GM18499 (cell line): ENCODE results near the gene ASTN2.
A peak's percentile ranks its signal among the peaks of the same experiment; 100 is the strongest.

ENCODE experiments used
- ATAC-seq: cut with Tn5 transposase; IDR thresholded peaks from one replicate; pipeline ENCODE4 v1.9.1; 2021; ENCODE audit warnings: moderate number of reproducible peaks; ENCODE audit not compliant: insufficient read depth, unreplicated experiment

Gene ASTN2

GRCh38 chr9:116991051-116991450, 423.8 kb downstream of the ASTN2 start:
- ATAC-seq, result no peak

- ATAC-seq, result no peak
Measured at GRCh38 chr9:116990592-116990991, 424.3 kb downstream of the ASTN2 start.

DNA sequence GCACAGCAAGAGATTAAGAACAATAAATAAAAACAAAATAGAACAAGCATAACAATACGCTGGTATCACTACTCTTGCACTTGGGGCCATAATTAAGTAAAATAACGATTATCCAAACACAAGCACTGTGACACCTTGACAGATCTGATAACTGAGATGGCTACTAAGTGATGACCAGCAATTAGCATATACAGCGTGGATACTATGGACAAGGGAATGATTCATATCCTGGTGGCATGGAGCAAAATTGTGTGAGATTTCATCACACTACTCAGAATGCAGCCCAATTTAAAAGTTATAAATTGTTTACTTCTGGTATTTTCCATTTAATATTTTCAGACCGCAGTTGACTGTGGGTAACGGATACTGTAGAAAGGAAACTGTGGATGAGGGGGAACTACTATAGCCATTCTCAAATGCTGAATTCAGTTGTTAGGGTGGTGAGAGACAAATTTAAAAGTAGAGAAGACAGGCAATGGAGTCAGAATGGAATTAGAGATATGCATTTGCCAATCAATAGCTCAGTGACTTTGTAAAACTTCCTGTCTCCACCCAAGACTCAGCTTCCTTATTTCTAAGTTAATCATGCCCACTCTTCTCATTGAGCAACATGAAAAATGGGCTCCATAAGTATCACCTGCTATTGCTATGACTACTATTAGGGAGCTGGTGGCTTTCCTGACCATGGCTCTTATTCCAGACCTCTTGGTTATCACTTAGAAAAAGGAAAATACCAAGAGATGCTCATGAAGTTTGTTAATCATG, 427.0 kb downstream of the ASTN2 start:
- ATAC-seq, result no peak

GRCh38 chr9:116986015-116986414, 428.8 kb downstream of the ASTN2 start:
- no peak for ATAC-seq

GRCh38 chr9:116985596-116985995, 429.3 kb downstream of the ASTN2 start:
- no peak for ATAC-seq

GRCh38 chr9:116984111-116984510, 430.7 kb downstream of the ASTN2 start:
- no peak for ATAC-seq

- ATAC-seq, result no peak
Measured at GRCh38 chr9:116980582-116981120, 434.2 kb downstream of the ASTN2 start.

- no peak for ATAC-seq
Measured at GRCh38 chr9:116979456-116979855, 435.4 kb downstream of the ASTN2 start.

GRCh38 chr9:116978155-116978554, 436.7 kb downstream of the ASTN2 start:
- ATAC-seq, result no peak

DNA sequence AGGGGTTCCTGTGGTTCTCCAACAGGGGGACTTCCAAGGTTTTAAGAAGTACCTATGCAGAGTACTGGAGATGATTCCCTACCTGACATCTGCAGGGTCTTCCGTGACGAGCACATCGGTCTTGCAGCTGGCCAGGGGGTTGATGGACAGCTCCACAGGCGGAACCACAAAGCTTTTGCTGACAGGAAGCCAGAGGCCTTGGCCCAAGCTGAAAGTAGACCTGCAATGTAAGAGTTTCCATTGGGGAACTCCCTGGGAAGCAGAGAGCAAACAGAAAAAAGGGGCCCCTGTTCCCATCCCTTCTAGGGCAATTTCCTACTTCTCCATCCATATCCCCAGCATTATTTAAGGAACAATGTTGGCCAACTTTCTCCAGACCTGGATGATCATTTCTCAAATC, 439.7 kb downstream of the ASTN2 start:
- no peak for ATAC-seq

GRCh38 chr9:116966199-116966598, 448.7 kb downstream of the ASTN2 start:
- ATAC-seq, result no peak

DNA sequence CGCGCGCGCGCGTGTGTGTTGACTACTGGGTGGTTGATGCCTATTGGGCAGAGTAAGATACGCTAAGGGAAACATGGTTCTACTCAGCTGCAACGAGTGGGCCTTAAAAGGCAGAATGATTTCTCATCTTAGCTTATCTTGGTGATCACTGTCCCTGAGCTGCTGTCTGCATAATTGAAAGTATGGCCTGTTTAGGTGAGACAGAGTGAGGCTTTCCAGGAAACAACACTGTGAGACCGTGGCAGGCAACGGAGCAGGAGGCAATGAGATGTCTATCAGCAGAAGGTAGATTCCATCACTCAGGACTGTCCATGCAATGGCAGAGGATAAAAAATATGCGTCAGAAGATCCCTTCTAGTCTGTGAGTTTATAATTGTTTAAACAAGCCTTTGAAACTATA, 450.6 kb downstream of the ASTN2 start:
- no peak for ATAC-seq

DNA sequence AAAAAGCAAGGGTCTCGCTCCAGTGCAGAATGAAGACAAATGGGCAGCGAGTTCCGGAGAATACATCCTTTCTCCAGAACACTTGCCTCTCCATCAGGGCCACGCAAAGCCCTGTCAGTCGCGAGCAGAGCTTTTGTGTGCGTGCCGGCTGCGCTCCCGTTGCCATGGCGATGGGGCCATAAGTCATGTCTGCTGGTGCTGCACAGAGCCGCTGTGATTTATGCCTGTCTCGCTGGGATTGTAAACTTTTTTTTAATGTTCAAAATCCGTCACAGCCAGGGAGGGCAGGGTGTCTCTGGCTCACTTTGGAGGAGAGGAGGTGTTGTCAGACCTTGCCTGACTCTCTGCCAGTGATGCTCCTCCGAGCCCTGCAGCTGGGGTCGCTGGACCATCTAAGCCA, 455.0 kb downstream of the ASTN2 start:
- ATAC-seq, result no peak

DNA sequence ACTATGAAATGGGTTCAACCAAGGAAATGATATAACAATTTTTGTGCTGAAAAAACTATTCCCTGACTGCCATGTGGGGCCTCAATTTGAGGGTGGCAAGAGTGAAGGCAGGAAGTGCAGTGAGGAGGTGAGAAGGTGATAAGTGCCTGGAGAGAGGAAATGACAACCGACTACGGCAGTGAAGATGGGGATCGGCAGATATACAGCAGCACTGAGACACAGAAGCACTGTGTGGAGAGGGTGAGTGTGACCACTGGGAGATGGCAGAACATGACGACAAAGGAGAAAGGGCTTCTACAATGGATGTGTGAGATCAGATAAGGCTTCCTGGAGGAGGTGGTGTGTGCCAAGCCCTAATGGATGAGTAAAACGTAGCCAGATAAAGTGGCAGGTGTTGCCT, 456.0 kb downstream of the ASTN2 start:
- no peak for ATAC-seq

DNA sequence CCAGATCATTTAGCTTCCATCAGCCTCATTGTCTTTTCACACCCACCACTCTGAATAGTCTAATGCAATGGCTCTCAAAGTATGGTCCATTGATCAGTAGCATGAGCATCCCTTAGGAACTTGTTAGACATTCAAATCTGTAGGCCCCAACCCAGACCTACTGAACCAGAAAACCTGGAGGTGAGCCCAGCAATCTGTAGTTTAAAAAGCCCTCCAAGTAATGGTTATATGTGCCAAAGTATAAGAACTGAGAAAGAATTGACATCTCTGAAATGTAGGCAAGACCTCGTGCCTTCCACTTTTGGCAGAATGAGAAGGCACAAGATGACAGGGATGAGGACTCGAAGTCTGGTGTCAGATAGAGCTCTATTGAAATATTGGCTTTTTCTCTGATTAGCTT, 460.1 kb downstream of the ASTN2 start:
- ATAC-seq, result no peak

- ATAC-seq, result no peak
Measured at GRCh38 chr9:116953271-116953670, 461.6 kb downstream of the ASTN2 start.

DNA sequence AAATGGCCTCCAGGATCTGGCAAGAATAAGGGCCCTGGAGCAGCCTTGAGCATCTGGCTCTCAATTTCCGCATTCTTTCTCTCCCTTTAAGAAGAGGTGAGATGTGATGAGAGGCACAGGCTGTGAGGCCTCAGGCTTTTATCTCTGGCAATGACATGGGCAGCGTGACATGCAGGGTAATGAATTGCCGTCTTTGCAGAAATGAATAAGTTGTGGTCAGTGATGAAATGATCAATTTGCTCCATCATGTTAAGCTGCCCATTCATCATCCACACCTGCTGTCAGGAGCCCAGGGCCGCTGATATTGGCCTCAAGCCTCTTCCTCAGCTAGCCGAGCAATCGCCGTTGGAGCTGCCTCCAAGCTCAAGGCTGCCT, 462.4 kb downstream of the ASTN2 start:
- ATAC-seq, result no peak

DNA sequence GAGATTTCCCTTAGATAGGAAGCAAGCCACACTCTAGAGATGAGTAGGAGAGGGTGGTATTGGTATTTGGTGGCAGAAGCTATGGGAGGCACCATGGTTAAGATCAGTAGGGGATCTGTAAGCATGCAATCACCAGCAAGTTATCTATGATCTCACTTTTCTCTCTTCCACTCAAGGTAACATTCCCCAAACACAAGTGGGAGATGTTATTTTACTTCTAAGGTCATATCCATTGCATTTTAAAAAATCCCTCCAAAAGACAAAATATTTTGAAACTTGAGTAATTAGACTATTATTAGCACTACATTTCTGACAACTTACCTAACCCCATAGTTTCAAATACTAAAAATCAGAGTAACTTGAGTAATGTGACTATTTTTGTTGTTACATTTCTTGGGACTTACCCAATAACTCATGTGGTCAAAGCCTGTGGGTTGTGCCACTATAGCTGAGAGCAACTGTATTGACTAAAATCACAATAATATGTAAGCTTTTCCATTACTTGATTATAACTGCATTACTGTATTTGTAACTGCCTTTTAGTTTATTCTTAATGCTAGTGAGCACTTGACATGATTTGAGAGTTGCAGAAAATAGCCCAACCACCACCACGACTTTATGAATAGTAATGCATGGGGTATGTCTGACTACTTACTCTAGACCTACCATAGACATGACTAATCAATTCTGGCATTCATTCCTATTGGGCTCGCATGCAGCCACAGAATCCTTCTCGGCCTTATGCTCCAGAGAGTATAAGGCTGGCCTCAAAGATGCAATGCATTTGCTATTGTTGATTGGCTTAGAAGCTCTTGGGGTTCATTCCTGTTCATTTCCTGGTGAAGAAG, 463.0 kb downstream of the ASTN2 start:
- ATAC-seq, result peak; percentile 64

GRCh38 chr9:116945817-116946216, 469.0 kb downstream of the ASTN2 start:
- ATAC-seq, result no peak

DNA sequence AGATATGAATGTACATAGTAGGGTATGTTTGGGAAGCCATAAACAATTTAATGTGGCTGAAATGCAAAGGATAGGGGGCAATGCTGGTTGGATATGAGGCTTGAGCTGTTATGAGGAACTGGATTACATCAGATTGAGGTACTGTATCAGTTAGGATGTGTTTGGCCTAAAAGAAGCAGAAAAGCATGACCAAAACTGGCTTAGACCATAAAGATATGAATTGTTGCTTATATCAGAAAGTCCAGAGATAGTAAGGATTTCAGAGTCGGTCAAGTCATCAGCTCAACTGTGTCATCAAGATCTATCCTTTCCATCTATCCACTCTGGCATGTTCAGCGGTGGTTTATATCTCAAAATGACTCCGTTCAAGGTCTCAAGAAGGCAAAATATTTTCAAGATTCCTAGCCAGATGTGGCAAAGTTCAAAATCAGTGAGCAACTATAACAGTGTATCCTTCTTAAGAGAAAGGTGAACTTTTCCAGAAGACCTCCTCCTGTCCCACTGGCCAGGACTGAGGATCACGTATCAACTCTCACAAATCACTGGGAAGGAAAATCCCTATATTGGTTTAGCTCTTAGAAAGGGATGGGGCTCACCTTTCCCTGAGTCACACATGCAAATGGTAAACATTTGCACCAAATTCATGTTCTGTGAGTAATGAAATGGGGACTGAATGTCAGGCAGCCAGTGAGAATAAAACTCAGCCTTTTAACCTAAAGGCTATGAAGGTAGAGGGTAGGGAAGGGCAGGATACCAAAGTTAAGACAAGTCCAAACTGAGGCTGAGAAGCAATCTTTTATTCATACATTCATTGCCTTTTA, 469.9 kb downstream of the ASTN2 start:
- ATAC-seq, result no peak

DNA sequence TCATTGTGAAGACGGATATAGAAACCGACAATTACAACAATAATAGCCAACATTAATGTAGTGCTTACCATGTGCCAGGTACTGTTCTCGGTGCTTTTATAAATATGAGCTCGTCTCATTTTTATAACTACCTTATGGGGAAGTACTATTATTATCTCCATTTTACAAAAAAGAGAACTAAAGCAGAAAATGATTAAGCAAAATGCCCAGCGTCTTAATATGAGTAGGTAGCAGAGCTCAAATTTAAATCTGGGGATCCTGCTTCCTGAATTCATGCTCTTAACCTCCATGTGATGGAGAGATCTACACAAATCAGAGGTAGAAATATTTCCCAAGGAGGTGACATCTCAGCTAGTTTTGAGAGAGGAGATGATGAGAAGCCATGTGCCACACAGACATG, 470.9 kb downstream of the ASTN2 start:
- ATAC-seq, result no peak
